Testis (tissue), 5 donors: ENCODE results near the gene HPS3. TPM values are rescaled to one million over a fixed set of nuclear protein-coding genes. Genes with fewer than 3 reads are reported as not detected.

ENCODE experiments used
- DNase-seq: peaks from one replicate; pipeline ENCODE4 v3.0.0-alpha.2; 2019
- H3K27ac ChIP-seq, 2 donors: fragments of 200-600 bp; sonication (generic); one replicate each; pipeline ENCODE4 v1.5.1; 2019
- H3K27me3 ChIP-seq: fragments of 200-600 bp; sonication (generic); one replicate; pipeline ENCODE4 v1.5.1; 2019
- H3K36me3 ChIP-seq: fragments of 200-600 bp; sonication (generic); one replicate; pipeline ENCODE4 v1.5.1; 2017; ENCODE audit warnings: low read depth; ENCODE audit errors: missing control alignments
- H3K4me1 ChIP-seq: fragments of 200-600 bp; sonication (generic); one replicate; pipeline ENCODE4 v1.5.1; 2019
- H3K4me3 ChIP-seq, 2 donors: fragments of 200-600 bp; sonication (generic); one replicate each; pipeline ENCODE4 v1.5.1; 2017 to 2019
- H3K9me3 ChIP-seq: fragments of 200-600 bp; sonication (generic); one replicate; pipeline ENCODE4 v1.5.1; 2017
- CTCF ChIP-seq, 3 experiments: fragments of 450-650 bp in 2 of 3; fragments of 200-600 bp in 1 of 3; sonication (generic) in 1 of 3; IDR thresholded peaks; one replicate each; pipeline ENCODE4 v1.5.1; 2016 to 2019; ENCODE audit warnings: antibody characterized with exemption in 3 of 3, mild to moderate bottlenecking in 2 of 3, moderate library complexity in 1 of 3
- POLR2A ChIP-seq: fragments of 450-650 bp; IDR thresholded peaks from one replicate; pipeline ENCODE4 v1.6.1; 2017; ENCODE audit warnings: antibody characterized with exemption, mild to moderate bottlenecking, moderate library complexity
- WGBS, 2 donors: methylation state at CpG; one replicate each; pipeline ENCODE4 v1.1.5; 2018; 5-methylcytosine and 5-hydroxymethylcytosine counted together
- intact Hi-C: fragments of 100-400 bp; cut with DNase I; formaldehyde crosslinking; loops from one replicate; pipeline ENCODE4 v1.15.1; 2023; ENCODE audit warnings: low total_unique reads
- long read RNA-seq, 2 donors: transcript quantifications; one replicate each; lab custom pipeline, GENCODE V29; 2026
- polyA plus RNA-seq: library from polyadenylated mRNA; stranded (reverse); fragments of 350-450 nt; fragmentation: Illumina TruSeq; extraction: RNeasy Lipid Tissue Mini Kit (QIAGEN cat#74804); gene quantifications from one replicate; pipeline ENCODE4 v1.2.3, GENCODE V29; 2014; ENCODE audit warnings: low read depth, low replicate concordance; ENCODE audit not compliant: insufficient read depth
- total RNA-seq, 2 donors: library from RNA; depleted of rRNA; stranded (reverse); fragments of >200 nt; gene quantifications; one replicate each; pipeline ENCODE4 v1.2.3, GENCODE V29; 2016

Gene HPS3
- total RNA-seq (10 to 100 TPM; 25.8 to 27.8 TPM), polyA plus RNA-seq (14.6 TPM)
- long read RNA-seq, donor 1, full-length matches to known transcripts = 4 of 4 reads
- long read RNA-seq, donor 1, partial matches to known transcripts = 0 of 4 reads
- long read RNA-seq, donor 1, other reads (novel, unspliced or antisense) = 0 of 4 reads
- long read RNA-seq, donor 2, full-length matches to known transcripts = 2 of 2 reads
- long read RNA-seq, donor 2, partial matches to known transcripts = 0 of 2 reads
- long read RNA-seq, donor 2, other reads (novel, unspliced or antisense) = 0 of 2 reads

DNA sequence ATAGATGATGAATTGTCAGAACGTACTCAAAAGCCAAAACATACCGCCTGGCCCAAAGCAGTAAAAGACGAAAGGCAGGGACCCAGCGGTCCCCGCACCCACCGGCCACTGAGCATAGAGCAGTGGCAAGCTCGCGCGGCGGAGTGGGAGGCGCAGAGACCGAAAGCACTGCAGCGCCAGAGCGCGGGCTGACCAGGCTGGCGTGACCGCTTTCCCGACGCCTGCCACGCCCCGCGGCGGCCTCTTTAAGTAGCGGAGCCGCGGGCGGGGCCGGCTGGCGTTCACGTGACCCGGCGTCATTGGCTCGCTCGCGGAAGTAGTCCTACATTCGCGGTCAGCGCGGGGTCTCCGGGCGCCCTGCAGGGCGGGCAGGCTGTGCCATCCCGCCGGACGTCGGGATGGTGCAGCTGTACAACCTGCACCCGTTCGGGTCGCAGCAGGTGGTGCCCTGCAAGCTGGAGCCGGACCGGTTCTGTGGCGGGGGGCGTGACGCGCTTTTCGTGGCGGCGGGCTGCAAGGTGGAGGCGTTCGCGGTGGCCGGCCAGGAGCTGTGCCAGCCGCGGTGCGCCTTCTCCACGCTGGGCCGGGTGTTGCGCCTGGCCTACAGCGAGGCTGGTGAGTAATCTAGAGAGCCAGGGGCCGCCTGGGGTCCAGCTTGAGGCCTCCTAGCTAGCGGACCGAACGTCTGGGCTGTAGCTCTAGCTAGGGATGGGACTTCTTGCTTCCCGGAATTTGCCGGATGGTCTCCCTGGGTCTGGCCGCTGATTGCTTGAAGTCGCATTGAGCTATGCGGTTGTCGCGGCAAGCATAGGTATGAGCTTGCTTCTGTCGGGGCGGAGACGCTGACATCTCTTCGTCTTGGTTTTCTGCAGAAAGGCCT, at the start of gene HPS3:
Gene HPS3 (plus strand): TSS at position 313 of the 880 bp plus-strand sequence. CDS start 86 bp downstream, at position 399.
- Histone ChIP-seq H3K36me3 (no peaks in the 10 kb centered on the region), H3K27me3 (no peaks in the 10 kb centered on the region), H3K9me3 (no peaks in the 10 kb centered on the region), H3K27ac (peak within 1 kb of the TSS; percentile 65 to 80), H3K4me1 (peaks cover 15% of the 10 kb centered on the region), H3K4me3 (peak within 1 kb of the TSS; percentile 75 to 80)
- peak; percentile 98 for TF ChIP-seq POLR2A
- TF ChIP-seq CTCF (IDR thresholded peaks at IDR 0.05) = peak in 1 of 3 experiments; percentile 32
- intact Hi-C loops = no loop called here
- peak; percentile 97 for DNase-seq
- WGBS, 2 donors = 1% methylated on average over 26 to 60 of the region's 84 CpGs

DNA sequence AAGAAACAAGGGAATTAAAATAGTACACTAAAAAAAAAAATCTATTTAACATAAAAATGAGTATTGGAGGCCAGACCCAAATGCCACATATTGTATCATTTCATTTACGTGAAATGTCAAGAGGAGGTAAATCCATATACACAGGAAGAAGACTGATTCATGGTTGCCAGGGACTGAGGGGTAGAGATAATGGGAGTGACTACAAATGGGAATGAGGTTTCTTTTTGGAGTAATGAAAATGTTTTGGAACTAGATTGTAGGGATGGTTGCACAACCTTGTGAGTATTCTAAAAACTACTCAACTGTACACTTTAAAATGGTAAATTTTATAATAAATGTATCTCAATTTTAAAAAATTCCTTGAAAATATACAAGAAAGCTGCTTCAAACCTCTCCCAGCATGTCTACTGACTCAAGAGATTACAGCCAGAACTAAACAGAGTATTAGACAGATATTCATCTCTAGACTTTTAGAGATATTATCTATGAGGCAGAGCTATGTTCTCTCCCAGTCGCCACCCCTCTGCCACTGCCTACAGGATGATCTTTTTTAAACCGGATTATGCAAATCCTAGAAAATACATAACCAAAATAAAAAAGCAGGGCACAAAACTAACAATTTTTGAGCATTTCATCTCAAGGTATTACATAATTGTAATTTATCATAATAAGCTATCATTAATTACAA, 49.3 kb upstream of the HPS3 start:
- no peak for TF ChIP-seq POLR2A
- no peak for TF ChIP-seq CTCF (IDR thresholded peaks at IDR 0.05)
- Histone ChIP-seq H3K36me3 (no peaks in the 10 kb centered on the region), H3K4me3 (no peak overlapping the region), H3K27me3 (no peaks in the 10 kb centered on the region), H3K9me3 (no peaks in the 10 kb centered on the region), H3K4me1 (peaks cover 7% of the 10 kb centered on the region), H3K27ac (no peak overlapping the region)
- WGBS, 2 donors = 80% methylated on average over 3 of the region's 3 CpGs
- intact Hi-C loops = no loop called here
- no peak for DNase-seq

- no peak for DNase-seq
- TF ChIP-seq CTCF (IDR thresholded peaks at IDR 0.05) (no peak), POLR2A (no peak)
- H3K9me3 ChIP-seq = no peaks in the 10 kb centered on the region
- no peaks in the 10 kb centered on the region for H3K27me3 ChIP-seq
- peaks cover 10% of the 10 kb centered on the region for H3K4me1 ChIP-seq
- WGBS, 2 donors = 87 to 94% methylated on average over 2 of the region's 2 CpGs
- intact Hi-C loops = no loop called here
- H3K36me3 ChIP-seq = no peaks in the 10 kb centered on the region
- H3K27ac ChIP-seq = no peak overlapping the region
- no peak overlapping the region for H3K4me3 ChIP-seq
Observed at GRCh38 chr3:149080699-149081091, 48.7 kb upstream of the HPS3 start.

- intact Hi-C loops = no loop called here
Observed at GRCh38 chr3:149081772-149082171, 47.7 kb upstream of the HPS3 start.

More at GRCh38 chr3:149081772-149082171, 47.7 kb upstream of the HPS3 start:
- Histone ChIP-seq H3K4me1 (peaks cover 10% of the 10 kb centered on the region), H3K27me3 (no peaks in the 10 kb centered on the region), H3K9me3 (no peaks in the 10 kb centered on the region), H3K4me3 (no peak overlapping the region), H3K36me3 (no peaks in the 10 kb centered on the region), H3K27ac (no peak overlapping the region)
- DNase-seq = no peak
- TF ChIP-seq CTCF (IDR thresholded peaks at IDR 0.05) (no peak), POLR2A (no peak)
- 60 to 79% methylated on average over 1 of the region's 1 CpG for WGBS, 2 donors
